Gastrocnemius medialis (tissue), 4 donors: ENCODE results near the gene STAT6. TPM values are rescaled to one million over a fixed set of nuclear protein-coding genes. Genes with fewer than 3 reads are reported as not detected.

Experiments
- ATAC-seq, 2 donors: fragments of 150-250 bp; one replicate each; pipeline ENCODE4 v1.9.1; 2016
- DNase-seq, 2 donors: peaks; one replicate each; pipeline ENCODE4 v3.0.0-alpha.2; 2019
- H3K27ac ChIP-seq, 4 donors: fragments of 200-600 bp; sonication (generic); 1 replicate in 1 of 4; 2 replicates in 3 of 4; pipeline ENCODE4 v1.5.1; 2016 to 2018; ENCODE audit warnings: mild to moderate bottlenecking in 2 of 4, moderate library complexity in 1 of 4
- H3K27me3 ChIP-seq, 3 donors: fragments of 200-600 bp; sonication (generic) in 2 of 3; 1 replicate in 1 of 3; 2 replicates in 2 of 3; pipeline versions ENCODE4 v1.5.1 to v1.6.0; 2016 to 2019; ENCODE audit warnings: mild to moderate bottlenecking in 1 of 3, moderate library complexity in 1 of 3
- H3K36me3 ChIP-seq, 2 donors: fragments of 200-600 bp; sonication (generic) in 1 of 2; one replicate each; pipeline ENCODE4 v1.5.1; 2017 to 2018
- H3K4me1 ChIP-seq, 2 donors: fragments of 200-600 bp; sonication (generic) in 1 of 2; one replicate each; pipeline ENCODE4 v1.5.1; 2016 to 2017; ENCODE audit warnings: mild to moderate bottlenecking in 2 of 2
- H3K4me3 ChIP-seq, 4 donors: fragments of 200-600 bp; sonication (generic) in 3 of 4; 1 replicate in 1 of 4; 2 replicates in 3 of 4; pipeline ENCODE4 v1.5.1; 2016 to 2019; ENCODE audit warnings: mild to moderate bottlenecking in 2 of 4
- H3K9me3 ChIP-seq, 3 donors: fragments of 200-600 bp; sonication (generic) in 2 of 3; 1 replicate in 1 of 3; 2 replicates in 2 of 3; pipeline ENCODE4 v1.5.1; 2016 to 2019
- CTCF ChIP-seq, 5 experiments: fragments of 450-650 bp in 3 of 5; fragments of 200-600 bp in 2 of 5; sonication (generic) in 2 of 5; IDR thresholded peaks in 4 of 5; conservative IDR thresholded peaks in 1 of 5; 1 replicate in 4 of 5; 2 replicates in 1 of 5; pipeline ENCODE4 v1.5.1; 2016 to 2019; ENCODE audit warnings: antibody characterized with exemption in 5 of 5, mild to moderate bottlenecking in 3 of 5, moderate library complexity in 3 of 5
- POLR2A ChIP-seq, 2 donors: fragments of 450-650 bp; IDR thresholded peaks; one replicate each; pipeline ENCODE4 v1.6.1; 2017; ENCODE audit warnings: antibody characterized with exemption in 2 of 2, mild to moderate bottlenecking in 2 of 2, moderate library complexity in 2 of 2
- in situ Hi-C, 4 donors: fragments of 200-750 bp; cut with MboI; loops; one replicate each; pipeline versions ENCODE4 v1.15.0 to v1.8.0; 2017; ENCODE audit warnings: low sequenced_read_pairs in 4 of 4
- intact Hi-C: fragments of 100-400 bp; cut with DNase I; formaldehyde crosslinking; loops from one replicate; pipeline ENCODE4 v1.15.1; 2023; ENCODE audit warnings: low total_unique reads
- total RNA-seq, 4 donors: library from RNA; depleted of rRNA; stranded (reverse); fragments of >200 nt; gene quantifications; one replicate each; pipeline versions ENCODE4 v1.1.0 to v1.2.3, GENCODE V29; 2016

The STAT6 gene
- total RNA-seq, 4 donors from 2014 or later, result 12.5 to 17.4 (median 14.4) TPM

DNA sequence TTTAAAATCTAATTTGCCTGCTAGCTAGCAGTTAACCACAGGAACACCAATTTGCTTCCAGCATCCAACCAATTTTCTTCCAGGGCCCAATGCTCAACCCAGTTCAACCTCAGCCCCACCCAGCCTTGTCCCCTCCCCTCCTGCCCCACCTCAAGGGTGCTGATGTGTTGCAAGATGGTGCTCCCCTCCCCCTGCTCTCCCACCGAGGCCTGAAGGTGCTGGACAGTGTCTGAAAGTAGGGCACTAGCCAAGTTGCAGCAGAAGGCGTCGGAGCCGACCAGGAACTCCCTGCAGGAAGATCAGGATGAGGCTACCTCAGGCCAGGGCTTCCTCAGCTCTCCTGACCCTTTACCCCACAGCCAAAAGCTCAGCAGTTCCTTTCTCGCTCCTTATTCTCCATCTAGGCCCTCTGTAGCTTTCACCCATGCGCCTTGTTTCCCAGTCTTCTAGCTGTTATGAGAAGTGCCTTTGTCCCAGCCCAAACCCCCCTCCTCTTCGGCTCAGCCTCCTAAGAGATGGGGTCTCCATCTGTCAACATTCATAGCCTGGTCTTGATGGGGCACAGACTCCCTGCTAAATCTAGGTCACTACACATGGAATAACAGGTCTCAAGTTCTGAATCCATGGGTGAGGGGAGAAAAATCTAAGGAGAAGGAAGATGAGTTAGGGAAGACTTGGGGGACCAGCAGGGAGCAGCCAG, 3.6 kb downstream of the STAT6 start:
- TF ChIP-seq CTCF (IDR thresholded peaks at IDR 0.05 in 4 of 5, conservative IDR thresholded peaks at IDR 0.05 in 1 of 5) (no peak), POLR2A (IDR thresholded peaks at IDR 0.05) (no peak)
- in situ Hi-C loops (no loop called here), intact Hi-C loops (no loop called here)
- ATAC-seq (no peak), DNase-seq (no peak)
- Histone ChIP-seq H3K36me3 (no peaks in the 10 kb centered on the region), H3K27ac (no peak overlapping the region), H3K27me3 (no peaks in the 10 kb centered on the region), H3K4me3 (no peak overlapping the region), H3K4me1 (peaks cover 9 to 14% of the 10 kb centered on the region in 2 donors), H3K9me3 (no peaks in the 10 kb centered on the region)

- in situ Hi-C loops, result no loop called here
- intact Hi-C loops, result no loop called here
- DNase-seq (no peak), ATAC-seq (no peak)
- Histone ChIP-seq H3K27ac (no peak overlapping the region), H3K4me1 (peaks cover 0 to 8% of the 10 kb centered on the region in 2 donors), H3K4me3 (no peak overlapping the region), H3K27me3 (no peaks in the 10 kb centered on the region), H3K9me3 (no peaks in the 10 kb centered on the region), H3K36me3 (no peaks in the 10 kb centered on the region)
- TF ChIP-seq POLR2A (IDR thresholded peaks at IDR 0.05) (no peak), CTCF (IDR thresholded peaks at IDR 0.05 in 4 of 5, conservative IDR thresholded peaks at IDR 0.05 in 1 of 5) (no peak)
These were observed 5.0 kb downstream of the STAT6 start for GRCh38 chr12:57106021-57106708.

DNA sequence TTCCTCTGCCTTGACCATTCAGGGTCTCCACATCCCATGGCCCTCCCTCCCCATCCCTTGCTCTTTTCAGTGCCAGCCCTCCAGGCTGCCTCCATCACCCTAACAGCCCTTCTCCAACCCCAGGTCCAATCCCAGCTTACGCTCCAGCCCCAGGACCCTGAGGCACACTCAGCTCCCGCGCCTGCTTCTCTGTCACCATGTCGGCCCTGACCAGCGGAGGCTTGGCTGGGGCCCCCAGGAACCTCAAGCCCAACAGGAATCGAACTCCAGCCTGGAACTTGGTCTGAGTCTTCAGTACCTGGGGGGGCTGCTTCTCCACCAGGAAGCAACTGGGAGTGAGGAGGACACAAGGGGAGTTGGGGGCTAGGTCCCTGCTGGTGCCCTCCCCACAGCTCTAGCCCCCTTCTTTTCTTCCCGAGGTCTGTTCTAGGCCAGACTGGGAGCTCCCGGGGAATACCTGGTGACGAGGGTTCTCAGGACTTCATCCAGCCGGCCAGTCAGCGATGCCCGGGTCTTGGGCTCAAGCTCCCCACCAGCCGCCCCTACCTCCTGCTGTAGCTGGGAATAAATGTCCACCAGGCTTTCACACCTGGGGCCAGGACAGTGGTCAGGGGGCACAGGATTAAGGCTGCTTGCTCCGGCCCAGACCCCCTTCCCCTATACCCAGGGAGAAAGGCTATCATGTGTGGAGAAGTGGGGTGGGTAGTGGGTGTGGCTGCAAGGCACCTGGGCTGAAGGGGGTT, 6.0 kb downstream of the STAT6 start:
- no peaks in the 10 kb centered on the region for H3K9me3 ChIP-seq
- TF ChIP-seq CTCF (IDR thresholded peaks at IDR 0.05 in 4 of 5, conservative IDR thresholded peaks at IDR 0.05 in 1 of 5) (no peak), POLR2A (IDR thresholded peaks at IDR 0.05) (no peak)
- no peak for DNase-seq
- H3K27me3 ChIP-seq, result no peaks in the 10 kb centered on the region
- no peaks in the 10 kb centered on the region for H3K36me3 ChIP-seq
- in situ Hi-C loops, result no loop called here
- H3K4me1 ChIP-seq, result peaks cover 0 to 8% of the 10 kb centered on the region in 2 donors
- intact Hi-C loops, result no loop called here
- no peak for ATAC-seq
- no peak overlapping the region for H3K27ac ChIP-seq
- no peak overlapping the region for H3K4me3 ChIP-seq

DNA sequence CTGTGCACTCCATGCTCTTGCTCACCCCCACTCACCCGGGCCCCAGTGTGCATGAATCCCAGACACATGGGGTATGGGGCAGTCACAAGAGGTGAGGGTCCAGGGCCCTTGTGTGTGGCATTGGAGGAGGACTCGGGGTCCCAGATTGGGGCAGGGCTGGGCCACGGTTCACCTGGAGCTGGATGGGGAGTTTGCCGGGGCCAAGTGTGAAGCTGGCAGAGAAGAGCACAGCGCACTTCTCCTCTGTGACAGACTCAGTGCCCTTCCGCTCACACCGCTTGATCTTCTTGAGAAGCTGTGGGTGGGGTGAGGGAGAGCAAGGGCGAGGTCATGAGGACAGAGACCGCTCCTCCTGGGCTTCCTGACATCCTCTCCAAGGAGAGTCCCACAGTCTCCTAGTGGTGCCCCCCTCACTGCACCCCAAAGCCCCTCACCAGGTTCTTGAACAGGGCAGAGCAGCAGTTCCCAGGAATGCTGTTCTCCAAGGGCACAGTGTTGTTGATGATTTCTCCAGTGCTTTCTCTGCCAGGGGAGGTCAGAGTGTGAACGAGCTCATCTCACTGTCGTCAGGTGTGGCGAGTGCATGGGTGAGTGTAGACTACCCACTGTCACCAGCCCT, 6.8 kb downstream of the STAT6 start:
- no peaks in the 10 kb centered on the region for H3K36me3 ChIP-seq
- intact Hi-C loops (no loop called here), in situ Hi-C loops (no loop called here)
- no peaks in the 10 kb centered on the region for H3K27me3 ChIP-seq
- ATAC-seq (no peak), DNase-seq (no peak)
- peaks cover 0 to 3% of the 10 kb centered on the region in 2 donors for H3K4me1 ChIP-seq
- no peak overlapping the region for H3K4me3 ChIP-seq
- H3K9me3 ChIP-seq, result no peaks in the 10 kb centered on the region
- no peak overlapping the region for H3K27ac ChIP-seq
- TF ChIP-seq CTCF (IDR thresholded peaks at IDR 0.05 in 4 of 5, conservative IDR thresholded peaks at IDR 0.05 in 1 of 5), result no peak
- TF ChIP-seq POLR2A (IDR thresholded peaks at IDR 0.05), result no peak
